Thyroid gland (tissue), 4 donors: ENCODE measurements around the gene LRRC7. TPM values are rescaled to one million over a fixed set of nuclear protein-coding genes. Genes with fewer than 3 reads are reported as not detected.

Experiments used
- DNase-seq, 2 donors: peaks; one replicate each; pipeline ENCODE4 v3.0.0-alpha.2; 2019
- H3K27ac ChIP-seq, 3 donors: fragments of 200-600 bp; sonication (generic); 1 replicate in 2 of 3; 2 replicates in 1 of 3; pipeline ENCODE4 v1.5.1; 2016 to 2019; ENCODE audit warnings: mild to moderate bottlenecking in 1 of 3, moderate library complexity in 1 of 3
- H3K27me3 ChIP-seq: fragments of 200-600 bp; sonication (generic); one replicate; pipeline ENCODE4 v1.5.1; 2019
- H3K36me3 ChIP-seq, 2 donors: fragments of 200-600 bp; sonication (generic); one replicate each; pipeline ENCODE4 v1.5.1; 2016 to 2019
- H3K4me1 ChIP-seq, 2 donors: fragments of 200-600 bp; sonication (generic); one replicate each; pipeline ENCODE4 v1.5.1; 2017 to 2019
- H3K4me3 ChIP-seq, 3 donors: fragments of 200-600 bp; sonication (generic); replicated peaks in 1 of 3; 1 replicate in 2 of 3; 2 replicates in 1 of 3; pipeline ENCODE4 v1.5.1; 2016; ENCODE audit warnings: mild to moderate bottlenecking in 1 of 3
- H3K9me3 ChIP-seq: fragments of 200-600 bp; sonication (generic); one replicate; pipeline ENCODE4 v1.5.1; 2017
- POLR2A ChIP-seq, 2 donors: fragments of 450-650 bp; IDR thresholded peaks; one replicate each; pipeline ENCODE4 v1.6.1; 2017; ENCODE audit warnings: antibody characterized with exemption in 2 of 2, mild to moderate bottlenecking in 2 of 2, moderate library complexity in 1 of 2
- WGBS, 2 donors: methylation state at CpG; one replicate each; pipeline ENCODE4 v1.1.5; 2017; 5-methylcytosine and 5-hydroxymethylcytosine counted together
- intact Hi-C: fragments of 100-400 bp; cut with DNase I; formaldehyde crosslinking; loops from one replicate; pipeline ENCODE4 v1.15.1; 2023
- total RNA-seq, 4 donors: library from RNA; depleted of rRNA; stranded (reverse); fragments of >200 nt; gene quantifications; one replicate each; pipeline ENCODE4 v1.2.3, GENCODE V29; 2016
- TF ChIP-seq, protein P1 (sequence below), 6 experiments: fragments of 200-600 bp in 3 of 6; fragments of 450-650 bp in 3 of 6; sonication (generic) in 3 of 6; IDR thresholded peaks; one replicate each; pipeline ENCODE4 v1.5.1; 2016 to 2019; ENCODE audit warnings: antibody characterized with exemption in 6 of 6, mild to moderate bottlenecking in 2 of 6, inconsistent platforms in 1 of 6, moderate library complexity in 1 of 6

The LRRC7 gene
- total RNA-seq, 4 donors from 2014 or later = 7.9 to 31.7 (median 18.7) TPM

DNA sequence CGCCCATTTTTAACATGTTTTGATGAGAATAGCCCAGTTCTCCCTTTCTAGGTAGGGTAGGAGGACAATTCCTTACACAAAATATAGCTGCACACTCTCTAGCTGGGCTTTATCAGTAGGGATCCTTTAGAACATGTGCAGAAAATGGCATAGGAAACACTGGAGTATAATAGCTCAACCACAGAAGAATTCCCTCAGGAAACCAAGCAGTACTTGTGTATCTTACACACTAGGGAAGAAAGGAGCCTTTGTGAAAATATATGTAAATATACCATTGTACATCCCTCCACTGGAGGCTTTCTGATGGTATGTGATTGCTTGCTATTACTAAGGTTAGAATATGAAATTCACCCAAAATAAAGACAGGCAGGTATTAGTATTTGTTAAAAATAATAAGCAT is 484.2 kb downstream of the LRRC7 start:
- Histone ChIP-seq H3K27ac (no peak overlapping the region), H3K4me3 (no peak overlapping the region), H3K27me3 (no peaks in the 10 kb centered on the region), H3K4me1 (no peaks in the 10 kb centered on the region), H3K36me3 (no peaks in the 10 kb centered on the region), H3K9me3 (no peaks in the 10 kb centered on the region)
- DNase-seq = no peak
- intact Hi-C loops = no loop called here
- no peak for TF ChIP-seq POLR2A (IDR thresholded peaks at IDR 0.05)
- TF ChIP-seq, protein P1, sequence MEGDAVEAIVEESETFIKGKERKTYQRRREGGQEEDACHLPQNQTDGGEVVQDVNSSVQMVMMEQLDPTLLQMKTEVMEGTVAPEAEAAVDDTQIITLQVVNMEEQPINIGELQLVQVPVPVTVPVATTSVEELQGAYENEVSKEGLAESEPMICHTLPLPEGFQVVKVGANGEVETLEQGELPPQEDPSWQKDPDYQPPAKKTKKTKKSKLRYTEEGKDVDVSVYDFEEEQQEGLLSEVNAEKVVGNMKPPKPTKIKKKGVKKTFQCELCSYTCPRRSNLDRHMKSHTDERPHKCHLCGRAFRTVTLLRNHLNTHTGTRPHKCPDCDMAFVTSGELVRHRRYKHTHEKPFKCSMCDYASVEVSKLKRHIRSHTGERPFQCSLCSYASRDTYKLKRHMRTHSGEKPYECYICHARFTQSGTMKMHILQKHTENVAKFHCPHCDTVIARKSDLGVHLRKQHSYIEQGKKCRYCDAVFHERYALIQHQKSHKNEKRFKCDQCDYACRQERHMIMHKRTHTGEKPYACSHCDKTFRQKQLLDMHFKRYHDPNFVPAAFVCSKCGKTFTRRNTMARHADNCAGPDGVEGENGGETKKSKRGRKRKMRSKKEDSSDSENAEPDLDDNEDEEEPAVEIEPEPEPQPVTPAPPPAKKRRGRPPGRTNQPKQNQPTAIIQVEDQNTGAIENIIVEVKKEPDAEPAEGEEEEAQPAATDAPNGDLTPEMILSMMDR (IDR thresholded peaks at IDR 0.05) = no peak
- 57 to 60% methylated on average over 1 of the region's 1 CpG for WGBS, 2 donors

DNA sequence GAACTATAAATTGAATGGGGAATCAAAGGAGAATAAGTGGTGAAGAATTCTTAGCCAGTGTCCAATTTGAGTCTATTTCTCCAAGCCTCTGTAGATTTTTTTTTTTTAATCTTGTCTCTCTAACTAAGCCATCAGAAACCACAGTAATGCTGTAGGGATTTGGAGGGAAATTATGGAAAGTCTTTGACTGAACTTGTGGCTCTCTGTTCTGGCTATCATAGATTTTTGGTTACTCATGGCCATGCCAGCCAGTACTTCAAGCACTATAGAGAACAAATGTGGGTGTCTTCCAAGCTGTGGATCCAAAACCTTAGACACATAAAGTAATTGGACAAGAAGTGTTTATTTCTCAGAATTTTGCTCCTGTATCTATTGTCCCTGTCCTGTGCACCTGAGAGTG is 489.8 kb downstream of the LRRC7 start:
- no peak overlapping the region for H3K27ac ChIP-seq
- H3K4me1 ChIP-seq = no peaks in the 10 kb centered on the region
- H3K9me3 ChIP-seq = no peaks in the 10 kb centered on the region
- H3K36me3 ChIP-seq = no peaks in the 10 kb centered on the region
- intact Hi-C loops = no loop called here
- TF ChIP-seq, protein P1 (IDR thresholded peaks at IDR 0.05) = no peak
- no peak for TF ChIP-seq POLR2A (IDR thresholded peaks at IDR 0.05)
- no peaks in the 10 kb centered on the region for H3K27me3 ChIP-seq
- H3K4me3 ChIP-seq = no peak overlapping the region
- DNase-seq = no peak

DNA sequence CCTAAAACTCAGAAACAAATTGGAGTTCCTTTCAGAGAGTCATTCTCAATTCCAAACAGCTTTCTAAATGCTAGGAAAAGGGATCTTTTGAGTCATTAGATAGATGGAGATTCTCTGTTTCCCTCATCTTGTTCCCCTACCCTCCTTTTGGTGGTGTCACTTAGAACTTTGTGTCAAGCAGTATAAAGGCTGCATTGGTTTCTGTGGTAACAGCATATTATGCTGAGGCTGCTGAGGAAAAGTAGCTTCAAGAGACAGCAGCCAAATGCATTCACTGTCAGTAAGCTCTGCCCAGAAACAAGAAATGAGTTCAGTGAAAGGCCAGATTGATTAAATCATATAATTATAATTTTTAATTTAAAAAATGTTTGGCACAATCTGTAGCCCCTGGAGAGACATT is 493.5 kb downstream of the LRRC7 start:
- Histone ChIP-seq H3K9me3 (no peaks in the 10 kb centered on the region), H3K4me1 (no peaks in the 10 kb centered on the region), H3K36me3 (no peaks in the 10 kb centered on the region), H3K27ac (no peak overlapping the region), H3K27me3 (no peaks in the 10 kb centered on the region), H3K4me3 (no peak overlapping the region)
- TF ChIP-seq, protein P1 (IDR thresholded peaks at IDR 0.05) = no peak
- no peak for TF ChIP-seq POLR2A (IDR thresholded peaks at IDR 0.05)
- intact Hi-C loops = no loop called here
- no peak for DNase-seq

DNA sequence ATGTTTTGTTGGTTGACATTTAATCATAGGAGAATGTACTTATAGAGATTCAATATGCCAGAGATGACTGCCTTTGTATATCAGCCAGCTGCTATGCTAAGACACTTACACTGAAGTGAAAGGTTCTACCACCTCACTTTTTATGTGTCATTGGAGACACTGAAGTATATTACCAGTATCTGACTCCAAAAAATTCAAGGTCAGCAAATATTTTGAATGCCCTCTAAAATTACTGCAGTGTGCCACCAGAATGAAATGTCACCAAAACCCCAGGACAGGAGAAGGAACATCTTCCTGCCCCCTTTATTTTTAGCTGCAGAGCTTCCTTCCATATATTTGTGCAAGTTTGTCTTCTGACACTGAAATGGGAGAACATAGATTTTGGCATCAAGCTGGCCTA is 496.1 kb downstream of the LRRC7 start:
- H3K4me1 ChIP-seq = no peaks in the 10 kb centered on the region
- H3K9me3 ChIP-seq = no peaks in the 10 kb centered on the region
- no peak for DNase-seq
- no peaks in the 10 kb centered on the region for H3K27me3 ChIP-seq
- H3K4me3 ChIP-seq = no peak overlapping the region
- TF ChIP-seq POLR2A (IDR thresholded peaks at IDR 0.05) = no peak
- TF ChIP-seq, protein P1 (IDR thresholded peaks at IDR 0.05) = no peak
- H3K27ac ChIP-seq = no peak overlapping the region
- intact Hi-C loops = no loop called here
- H3K36me3 ChIP-seq = no peaks in the 10 kb centered on the region

DNA sequence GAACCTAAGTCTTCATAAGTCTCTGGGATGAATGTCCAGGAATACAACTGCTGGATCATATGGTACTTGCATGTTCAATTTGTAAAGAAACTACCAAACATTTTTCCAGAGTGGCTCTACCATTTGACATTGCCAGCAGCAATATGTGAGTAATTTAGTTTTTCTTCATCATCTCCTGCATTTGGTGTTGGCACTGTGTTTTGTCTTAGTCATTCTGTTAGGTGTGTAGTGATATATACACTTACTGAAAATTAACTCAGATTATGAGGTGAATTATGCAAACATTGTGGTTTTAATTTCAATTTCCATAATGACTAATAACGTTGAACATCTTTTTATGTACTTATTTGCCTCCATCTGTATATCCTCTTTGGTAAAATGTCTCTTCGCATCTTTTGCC is 499.0 kb downstream of the LRRC7 start:
- Histone ChIP-seq H3K36me3 (no peaks in the 10 kb centered on the region), H3K4me3 (no peak overlapping the region), H3K27ac (no peak overlapping the region), H3K27me3 (no peaks in the 10 kb centered on the region), H3K4me1 (no peaks in the 10 kb centered on the region), H3K9me3 (no peaks in the 10 kb centered on the region)
- intact Hi-C loops = no loop called here
- no peak for DNase-seq
- no peak for TF ChIP-seq POLR2A (IDR thresholded peaks at IDR 0.05)
- TF ChIP-seq, protein P1 (IDR thresholded peaks at IDR 0.05) = no peak
- WGBS, 2 donors = 81 to 91% methylated on average over 2 of the region's 2 CpGs
